Measurements from ENCODE around the gene ADARB1.
A peak's percentile ranks its signal among the peaks of the same experiment; 100 is the strongest.

The ADARB1 gene

DNA sequence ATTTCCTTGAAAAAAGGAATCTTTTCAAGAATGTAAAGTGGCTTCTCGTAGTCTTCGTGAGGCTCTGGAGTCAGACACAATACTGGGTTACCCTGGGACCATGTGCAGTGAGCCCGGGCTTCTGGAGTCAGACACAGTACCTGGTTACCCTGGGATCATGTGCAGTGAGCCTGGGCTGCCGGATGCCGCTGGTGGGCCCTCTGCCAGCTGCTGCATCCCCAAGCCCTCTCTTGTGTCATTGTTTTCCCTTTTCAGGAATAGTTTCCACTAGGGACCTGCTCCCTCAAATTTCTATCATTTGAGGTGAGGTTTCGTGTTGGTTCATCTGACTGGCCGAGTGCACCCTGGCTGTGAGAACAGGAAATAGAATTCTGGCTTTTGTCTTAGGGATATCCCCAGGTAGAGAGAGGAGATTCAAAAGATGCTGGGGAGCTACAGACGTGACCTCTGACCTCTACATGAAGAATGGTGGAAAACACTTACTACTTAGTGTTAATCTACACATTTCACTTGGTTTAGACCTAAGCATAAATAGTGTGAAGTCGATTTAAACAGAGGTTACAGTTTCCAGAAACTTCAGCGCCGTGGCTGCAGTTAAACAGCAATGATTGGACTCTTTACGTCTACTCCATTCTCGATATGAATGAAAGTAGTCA lies 10.6 kb downstream of the ADARB1 start:
- Histone ChIP-seq H3K27ac (no peak overlapping the region), H3K4me3 (no peak overlapping the region), H3K4me2 (peak overlapping the region in 6 of 11 experiments; percentile 5 to 77 (median 22); a peak in 6 of 22 replicates), H3K27me3 (peaks cover 0 to 73% (median 0%) of the 10 kb centered on the region in 11 experiments; a peak in 5 of 22 replicates), H3K9me3 (replicated peaks in 1 of 11) (no peaks in the 10 kb centered on the region), H3K9ac (no peak overlapping the region), H3K4me1 (peaks cover 29 to 90% (median 63%) of the 10 kb centered on the region in 10 experiments), H3K36me3 (peaks cover 0 to 60% (median 16%) of the 10 kb centered on the region in 11 experiments; a peak in 15 of 22 replicates), H4K20me1 (peaks cover 4 to 96% (median 73%) of the 10 kb centered on the region in 11 experiments; a peak in 21 of 22 replicates)
- no peak for TF ChIP-seq Cebpa-rat (IDR thresholded peaks at IDR 0.05)

DNA sequence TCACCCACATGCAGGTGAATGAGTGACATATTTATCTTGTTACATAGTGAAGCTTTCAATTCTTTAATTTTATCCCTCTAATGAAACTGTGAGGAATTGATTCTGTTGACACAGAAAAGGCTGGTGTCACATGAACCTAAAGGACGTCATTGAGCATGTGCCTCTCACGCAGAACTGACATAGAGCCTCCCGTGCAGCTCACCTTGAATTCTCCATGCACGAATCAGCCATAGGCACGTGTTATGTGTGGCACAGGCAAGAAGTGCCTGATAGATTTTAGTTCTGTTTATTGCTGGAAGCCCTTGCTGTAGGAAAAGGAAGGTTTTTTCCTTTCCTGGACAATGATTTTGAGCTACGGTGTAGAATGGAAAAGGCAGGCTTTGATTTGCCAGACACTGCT lies 11.3 kb downstream of the ADARB1 start:
- TF ChIP-seq Cebpa-rat (IDR thresholded peaks at IDR 0.05): no peak
- peaks cover 4 to 98% (median 80%) of the 10 kb centered on the region in 11 experiments; a peak in 21 of 22 replicates for H4K20me1 ChIP-seq
- H3K4me1 ChIP-seq: peaks cover 22 to 90% (median 60%) of the 10 kb centered on the region in 10 experiments
- H3K9me3 ChIP-seq (replicated peaks in 1 of 11): no peaks in the 10 kb centered on the region
- H3K27ac ChIP-seq: no peak overlapping the region
- H3K36me3 ChIP-seq: peaks cover 0 to 60% (median 16%) of the 10 kb centered on the region in 11 experiments; a peak in 15 of 22 replicates
- H3K27me3 ChIP-seq: peaks cover 0 to 80% (median 0%) of the 10 kb centered on the region in 11 experiments; a peak in 5 of 22 replicates
- H3K4me3 ChIP-seq: no peak overlapping the region
- peak overlapping the region in 8 of 11 experiments; percentile 35 to 77 (median 66); a peak in 13 of 22 replicates for H3K4me2 ChIP-seq
- no peak overlapping the region for H3K9ac ChIP-seq

DNA sequence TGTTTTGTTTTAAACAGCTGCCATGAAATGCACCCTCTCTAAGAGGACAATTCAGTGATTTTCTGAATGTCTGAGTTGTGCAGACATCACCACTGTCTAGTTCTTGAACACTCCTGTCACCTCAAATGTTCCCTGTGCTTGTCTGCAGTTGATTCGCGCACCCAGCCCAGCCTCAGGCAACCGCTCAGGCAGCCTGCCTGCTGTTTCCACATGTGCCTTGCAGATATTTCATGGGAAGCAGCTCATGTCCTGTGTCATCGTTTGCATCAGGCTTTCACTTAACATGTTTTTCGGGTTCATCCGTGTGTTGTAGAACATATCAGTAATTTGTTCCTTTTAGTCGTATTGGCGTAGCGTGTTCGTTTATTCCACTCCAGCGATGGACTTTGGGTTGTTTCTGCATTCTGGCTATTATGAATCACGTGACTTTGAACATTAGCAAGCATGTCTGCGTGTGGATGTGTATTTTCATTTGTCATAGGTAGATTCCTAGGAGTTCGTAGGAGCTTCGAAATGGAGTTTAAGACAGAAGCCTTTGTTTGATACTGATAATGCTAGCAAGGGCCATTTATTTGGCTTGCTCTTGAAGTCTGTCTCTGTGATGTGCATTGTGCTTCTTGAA lies 12.1 kb downstream of the ADARB1 start:
- Histone ChIP-seq H3K9ac (no peak overlapping the region), H3K36me3 (peaks cover 0 to 57% (median 16%) of the 10 kb centered on the region in 11 experiments; a peak in 15 of 22 replicates), H3K27me3 (peaks cover 0 to 85% (median 0%) of the 10 kb centered on the region in 11 experiments; a peak in 5 of 22 replicates), H4K20me1 (peaks cover 4 to 99% (median 86%) of the 10 kb centered on the region in 11 experiments; a peak in 21 of 22 replicates), H3K4me2 (peak overlapping the region; percentile 13 to 77 (median 63); a peak in 20 of 22 replicates), H3K9me3 (replicated peaks in 1 of 11) (no peaks in the 10 kb centered on the region), H3K4me3 (no peak overlapping the region), H3K27ac (no peak overlapping the region), H3K4me1 (peaks cover 15 to 90% (median 58%) of the 10 kb centered on the region in 10 experiments)
- no peak for TF ChIP-seq Cebpa-rat (IDR thresholded peaks at IDR 0.05)

DNA sequence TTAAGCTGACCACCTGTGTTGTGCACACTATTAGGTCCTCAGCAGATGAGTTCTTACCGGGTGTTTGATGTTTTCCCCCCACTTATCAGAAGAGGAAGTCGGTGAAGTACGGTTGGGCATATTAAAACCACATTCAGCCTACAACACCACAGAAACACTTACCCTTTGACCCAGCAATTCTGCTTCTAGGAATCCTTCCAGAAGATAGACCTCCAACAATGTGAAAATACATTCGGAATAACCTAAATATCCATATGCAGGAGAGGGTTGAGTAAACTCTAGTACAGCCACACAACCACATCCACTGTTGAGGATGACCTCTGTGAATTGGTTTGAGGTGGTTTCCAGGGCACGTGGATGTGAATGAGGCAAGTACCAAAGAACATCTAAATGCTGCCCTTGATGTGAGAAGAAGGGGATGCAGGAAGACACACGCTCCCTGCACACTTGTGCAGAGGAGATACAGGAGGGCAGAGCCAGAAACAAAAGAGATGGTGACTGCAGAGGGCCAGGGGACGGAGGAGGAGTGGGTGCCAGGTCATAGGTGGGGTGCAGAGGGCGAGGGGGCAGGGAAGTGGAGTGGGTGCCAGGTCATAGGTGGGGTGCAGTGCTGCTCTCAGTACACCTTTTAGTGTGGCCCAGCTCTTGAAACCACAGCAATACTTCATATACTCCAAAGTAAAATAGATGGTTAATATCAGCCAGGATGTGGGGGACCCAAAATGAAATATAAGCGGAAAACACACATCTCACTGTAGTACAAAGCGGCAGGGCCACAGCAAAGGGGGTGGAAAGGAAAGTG lies 12.8 kb downstream of the ADARB1 start:
- peak overlapping the region; percentile 13 to 77 (median 63); a peak in 21 of 22 replicates for H3K4me2 ChIP-seq
- H3K9me3 ChIP-seq (replicated peaks in 1 of 11): no peaks in the 10 kb centered on the region
- peaks cover 0 to 49% (median 10%) of the 10 kb centered on the region in 11 experiments; a peak in 12 of 22 replicates for H3K36me3 ChIP-seq
- peaks cover 15 to 91% (median 60%) of the 10 kb centered on the region in 10 experiments for H3K4me1 ChIP-seq
- no peak for TF ChIP-seq Cebpa-rat (IDR thresholded peaks at IDR 0.05)
- H3K27me3 ChIP-seq: peaks cover 0 to 89% (median 0%) of the 10 kb centered on the region in 11 experiments; a peak in 5 of 22 replicates
- no peak overlapping the region for H3K9ac ChIP-seq
- peaks cover 4 to 99% (median 92%) of the 10 kb centered on the region in 11 experiments; a peak in 21 of 22 replicates for H4K20me1 ChIP-seq
- H3K4me3 ChIP-seq: no peak overlapping the region
- no peak overlapping the region for H3K27ac ChIP-seq

DNA sequence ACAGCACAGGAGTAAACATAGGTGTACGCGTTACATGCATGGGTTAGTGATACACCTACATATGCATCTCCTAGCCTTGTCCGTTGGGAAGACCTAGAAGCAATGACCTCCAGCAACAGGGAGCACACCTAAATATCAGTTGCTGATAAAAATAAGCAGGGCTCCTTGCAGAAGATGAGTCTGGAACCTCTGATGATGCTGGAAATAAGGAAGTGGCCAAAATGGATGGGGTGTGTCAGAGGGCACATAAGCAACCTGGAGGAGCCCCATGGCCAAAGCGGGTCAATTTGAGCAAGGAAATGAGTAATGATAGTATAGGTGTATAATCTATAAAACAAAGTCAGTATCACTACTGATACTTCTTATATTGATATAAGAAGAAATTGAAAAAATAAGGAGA lies 13.7 kb downstream of the ADARB1 start:
- Histone ChIP-seq H3K27me3 (peaks cover 0 to 85% (median 0%) of the 10 kb centered on the region in 11 experiments; a peak in 5 of 22 replicates), H3K4me3 (no peak overlapping the region), H4K20me1 (peaks cover 4 to 99% (median 93%) of the 10 kb centered on the region in 11 experiments; a peak in 21 of 22 replicates), H3K9me3 (replicated peaks in 1 of 11) (no peaks in the 10 kb centered on the region), H3K4me1 (peaks cover 21 to 93% (median 65%) of the 10 kb centered on the region in 10 experiments), H3K36me3 (peaks cover 0 to 40% (median 10%) of the 10 kb centered on the region in 11 experiments; a peak in 12 of 22 replicates), H3K4me2 (peak overlapping the region in 5 of 11 experiments; percentile 57 to 76 (median 65); a peak in 2 of 22 replicates), H3K9ac (no peak overlapping the region), H3K27ac (no peak overlapping the region)
- TF ChIP-seq Cebpa-rat (IDR thresholded peaks at IDR 0.05): no peak

DNA sequence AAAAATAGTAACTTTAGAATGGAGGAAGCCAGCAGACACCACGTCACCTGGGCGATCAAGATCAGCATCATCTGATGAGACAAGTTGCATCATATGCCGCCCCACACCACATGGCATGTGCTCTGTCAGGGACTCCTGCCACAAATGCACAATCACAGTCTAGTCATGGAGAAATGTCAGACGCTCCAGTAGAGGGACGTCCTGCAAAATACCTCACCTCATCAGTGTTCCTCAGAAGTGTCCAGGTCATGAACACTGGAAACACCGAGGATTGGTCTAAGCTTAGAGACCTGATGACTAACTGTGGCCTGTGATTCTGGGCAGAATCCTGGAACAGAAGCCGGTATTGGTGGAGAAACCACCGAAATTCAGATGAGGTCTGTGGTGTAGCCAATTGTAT lies 14.3 kb downstream of the ADARB1 start:
- Histone ChIP-seq H3K36me3 (peaks cover 0 to 34% (median 5%) of the 10 kb centered on the region in 11 experiments; a peak in 11 of 22 replicates), H3K9ac (no peak overlapping the region), H3K4me3 (no peak overlapping the region), H3K4me2 (0 out of 22 replicates have a peak overlapping the region, but pooled peaks of 1 of the 11 experiments have one; percentile 10), H4K20me1 (peaks cover 4 to 100% (median 95%) of the 10 kb centered on the region in 11 experiments; a peak in 21 of 22 replicates), H3K9me3 (replicated peaks in 1 of 11) (no peaks in the 10 kb centered on the region), H3K27me3 (peaks cover 0 to 89% (median 0%) of the 10 kb centered on the region in 11 experiments; a peak in 5 of 22 replicates), H3K27ac (no peak overlapping the region), H3K4me1 (peaks cover 27 to 98% (median 69%) of the 10 kb centered on the region in 10 experiments)
- no peak for TF ChIP-seq Cebpa-rat (IDR thresholded peaks at IDR 0.05)

DNA sequence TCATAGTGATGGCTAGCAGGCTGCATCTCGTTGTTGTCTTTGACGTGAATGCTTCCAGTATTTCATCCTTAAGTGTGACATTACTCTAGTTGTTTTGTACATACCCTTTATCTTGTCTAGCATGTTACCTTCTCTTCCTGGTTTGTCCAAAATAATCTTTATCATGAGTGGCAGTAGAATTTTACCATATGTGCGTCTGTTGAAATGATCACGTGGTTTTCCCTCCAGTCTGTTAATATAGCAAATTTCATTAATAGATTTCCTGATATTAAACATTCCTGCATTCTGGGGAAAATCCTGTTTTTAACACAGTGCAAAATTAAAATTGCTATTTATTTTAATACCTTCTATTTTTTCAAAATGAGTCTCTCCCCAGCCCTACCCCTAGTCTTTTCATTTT lies 15.6 kb downstream of the ADARB1 start:
- H3K27ac ChIP-seq: no peak overlapping the region
- H4K20me1 ChIP-seq: peaks cover 4 to 100% (median 94%) of the 10 kb centered on the region in 11 experiments; a peak in 21 of 22 replicates
- no peak overlapping the region for H3K4me3 ChIP-seq
- H3K27me3 ChIP-seq: peaks cover 0 to 87% (median 0%) of the 10 kb centered on the region in 11 experiments; a peak in 5 of 22 replicates
- H3K9me3 ChIP-seq (replicated peaks in 1 of 11): no peaks in the 10 kb centered on the region
- no peak overlapping the region for H3K9ac ChIP-seq
- H3K4me1 ChIP-seq: peaks cover 36 to 99% (median 74%) of the 10 kb centered on the region in 10 experiments
- H3K36me3 ChIP-seq: peaks cover 0 to 29% (median 3%) of the 10 kb centered on the region in 11 experiments; a peak in 8 of 22 replicates
- no peak for TF ChIP-seq Cebpa-rat (IDR thresholded peaks at IDR 0.05)
- peak overlapping the region in 2 of 11 experiments; percentile 6 to 83; a peak in 1 of 22 replicates for H3K4me2 ChIP-seq

DNA sequence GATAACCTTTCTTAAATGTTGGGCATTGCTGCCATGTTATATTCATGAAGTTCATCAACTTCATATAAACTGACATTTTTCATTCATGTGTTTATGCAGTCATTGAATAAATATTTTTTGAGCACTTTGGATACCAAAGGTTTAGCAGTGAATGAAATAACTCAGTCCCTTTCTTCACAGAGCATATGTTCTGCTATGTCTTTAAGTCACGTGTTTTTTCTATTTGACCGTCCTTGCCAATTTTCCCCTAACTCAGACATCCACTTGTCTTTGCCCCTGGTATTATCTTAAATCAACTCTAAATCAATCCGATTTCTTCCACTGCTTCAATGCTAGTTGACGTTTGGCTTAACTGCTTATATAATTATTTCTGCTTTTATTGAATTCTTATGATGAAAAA lies 16.6 kb downstream of the ADARB1 start:
- Histone ChIP-seq H3K9me3 (replicated peaks in 1 of 11) (no peaks in the 10 kb centered on the region), H3K27me3 (peaks cover 0 to 85% (median 0%) of the 10 kb centered on the region in 11 experiments; a peak in 5 of 22 replicates), H3K4me2 (peak overlapping the region in 7 of 11 experiments; percentile 73 to 86 (median 77); a peak in 10 of 22 replicates), H3K27ac (no peak overlapping the region), H3K4me3 (no peak overlapping the region), H3K9ac (no peak overlapping the region), H4K20me1 (peaks cover 4 to 100% (median 95%) of the 10 kb centered on the region in 11 experiments; a peak in 21 of 22 replicates), H3K36me3 (peaks cover 0 to 24% (median 5%) of the 10 kb centered on the region in 11 experiments; a peak in 8 of 22 replicates), H3K4me1 (peaks cover 37 to 99% (median 77%) of the 10 kb centered on the region in 10 experiments)
- TF ChIP-seq Cebpa-rat (IDR thresholded peaks at IDR 0.05): no peak

Data from BLaER1 treated with 17β-estradiol and CSF1 and Interleukin-3, amounts not matched to agents 10 nM and 100 nM (cell line).